ENCODE results near the gene ZSWIM9.

DNA sequence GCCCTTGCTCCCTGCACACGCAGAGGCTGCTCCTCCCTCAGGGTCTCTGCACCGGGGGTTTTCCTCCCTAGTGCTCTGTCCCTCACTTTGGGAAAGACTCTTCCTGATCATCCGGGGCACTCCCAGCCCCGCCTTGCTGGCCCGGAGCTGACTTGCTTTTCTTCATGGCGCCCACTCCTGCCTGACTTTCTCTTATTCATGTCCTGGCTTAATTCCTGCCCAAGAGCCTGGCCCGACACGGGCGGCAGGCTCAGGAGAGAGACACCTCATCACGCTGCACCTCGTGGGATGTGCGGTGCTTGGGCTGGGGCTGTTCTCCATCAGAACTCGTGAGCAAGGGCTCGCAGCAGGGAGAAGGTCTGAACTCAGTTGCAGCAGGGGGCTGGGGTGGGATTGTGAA lies 48.1 kb upstream of the ZSWIM9 start:
- TF ChIP-seq, protein P1, sequence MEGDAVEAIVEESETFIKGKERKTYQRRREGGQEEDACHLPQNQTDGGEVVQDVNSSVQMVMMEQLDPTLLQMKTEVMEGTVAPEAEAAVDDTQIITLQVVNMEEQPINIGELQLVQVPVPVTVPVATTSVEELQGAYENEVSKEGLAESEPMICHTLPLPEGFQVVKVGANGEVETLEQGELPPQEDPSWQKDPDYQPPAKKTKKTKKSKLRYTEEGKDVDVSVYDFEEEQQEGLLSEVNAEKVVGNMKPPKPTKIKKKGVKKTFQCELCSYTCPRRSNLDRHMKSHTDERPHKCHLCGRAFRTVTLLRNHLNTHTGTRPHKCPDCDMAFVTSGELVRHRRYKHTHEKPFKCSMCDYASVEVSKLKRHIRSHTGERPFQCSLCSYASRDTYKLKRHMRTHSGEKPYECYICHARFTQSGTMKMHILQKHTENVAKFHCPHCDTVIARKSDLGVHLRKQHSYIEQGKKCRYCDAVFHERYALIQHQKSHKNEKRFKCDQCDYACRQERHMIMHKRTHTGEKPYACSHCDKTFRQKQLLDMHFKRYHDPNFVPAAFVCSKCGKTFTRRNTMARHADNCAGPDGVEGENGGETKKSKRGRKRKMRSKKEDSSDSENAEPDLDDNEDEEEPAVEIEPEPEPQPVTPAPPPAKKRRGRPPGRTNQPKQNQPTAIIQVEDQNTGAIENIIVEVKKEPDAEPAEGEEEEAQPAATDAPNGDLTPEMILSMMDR (IDR thresholded peaks at IDR 0.05; ENCODE audit: insufficient read depth, low read length, poor library complexity, severe bottlenecking): no peak
- TF ChIP-seq EZH2phosphoT487 (conservative IDR thresholded peaks at IDR 0.05; ENCODE audit: low read length): no peak
